ENCODE results near the gene TRIM26.
"Not testable (repeated sequence)": the region's sequence is repeated elsewhere in the genome, so short reads cannot be mapped to it uniquely, and the experiment has no call there.

TRIM26 gene

DNA sequence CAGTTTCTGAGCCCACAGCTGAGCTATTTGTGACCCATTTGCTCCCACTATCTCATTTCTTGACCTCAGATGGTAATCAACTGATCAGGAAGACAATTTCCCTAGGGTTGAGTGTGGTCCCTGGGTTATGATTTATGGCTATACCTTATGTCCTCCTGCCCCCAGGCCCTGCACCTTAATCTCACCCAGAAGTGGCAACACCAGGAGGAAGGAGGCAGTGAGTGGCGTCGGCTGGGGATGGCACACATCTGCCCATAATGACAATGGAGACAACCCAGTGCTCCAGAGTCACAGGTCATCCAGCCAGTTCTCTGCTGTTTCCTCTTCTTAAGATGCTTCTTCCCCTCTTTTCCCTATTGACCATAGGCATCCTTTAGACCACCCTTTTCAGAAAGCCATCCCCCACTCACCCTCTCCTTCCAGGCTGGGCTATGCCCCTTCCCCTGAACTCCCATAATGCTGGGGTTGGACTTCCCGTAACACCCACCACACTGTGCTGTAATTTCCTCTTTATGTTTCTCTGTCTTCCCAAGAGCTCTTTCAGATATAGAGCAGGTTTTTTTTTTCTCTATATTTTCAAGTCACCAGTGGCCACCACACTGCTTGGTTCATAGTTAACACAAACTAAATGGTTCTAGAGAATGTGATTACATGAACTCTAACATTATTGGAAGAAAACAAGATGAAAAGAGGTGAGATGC, 60.1 kb downstream of the TRIM26 start:
- DNase-seq (ENCODE audit: low read depth): no peak

GRCh38 chr6:30152016-30152673, 61.1 kb downstream of the TRIM26 start:
- DNase-seq (ENCODE audit: low read depth): no peak

DNA sequence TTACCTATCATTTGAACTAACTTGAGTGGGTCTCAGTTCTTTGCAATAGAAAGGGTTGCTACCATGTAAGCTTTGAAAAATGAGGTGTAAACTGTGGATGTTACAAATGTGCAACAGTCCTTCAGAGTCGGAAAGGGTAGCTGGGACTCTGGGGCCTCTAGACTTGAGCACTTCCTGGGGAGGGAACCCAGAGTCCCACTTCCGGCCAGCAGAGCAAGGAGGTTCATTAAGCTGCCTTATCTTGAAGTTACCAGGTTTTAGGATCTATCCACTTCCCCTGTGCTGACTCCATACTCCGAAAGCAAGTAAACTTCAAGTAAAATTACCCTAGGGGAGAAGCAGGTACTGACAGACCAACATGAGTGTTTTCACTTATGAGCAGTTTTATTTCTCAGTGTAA, 61.6 kb downstream of the TRIM26 start:
- no peak for DNase-seq (ENCODE audit: low read depth)

DNA sequence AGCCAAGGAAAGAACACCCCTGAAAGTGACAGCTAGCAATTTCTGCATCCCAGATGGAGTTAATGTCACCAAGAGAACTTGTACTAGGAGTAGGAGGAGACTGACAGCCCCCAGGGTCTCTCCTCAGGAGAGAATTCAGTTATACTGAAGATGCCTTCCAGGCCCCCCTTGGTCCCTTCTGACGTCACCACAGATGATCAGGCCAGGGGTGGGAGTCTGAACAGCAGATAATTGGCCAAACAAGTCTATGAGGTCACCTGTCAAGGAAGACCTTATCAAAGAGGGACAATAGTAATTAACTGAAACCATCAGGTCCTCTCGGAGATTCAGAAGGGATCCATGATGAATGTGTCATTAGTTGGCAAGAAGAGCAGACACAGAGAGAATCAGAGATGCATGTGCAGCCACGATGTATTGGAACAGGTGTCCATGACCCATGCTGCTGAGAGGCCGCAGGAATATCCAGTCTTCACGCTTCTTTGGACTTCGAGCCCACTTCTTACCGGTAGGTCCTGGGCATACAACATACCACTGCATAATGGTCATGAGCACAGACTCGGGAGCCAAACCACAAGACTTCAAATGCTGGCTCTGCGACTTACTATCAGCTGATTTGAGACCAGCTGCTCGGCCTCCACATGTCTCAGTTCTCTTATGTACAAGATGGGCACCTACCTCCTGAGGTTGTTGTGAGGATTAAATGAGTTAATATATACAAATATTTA, 62.4 kb downstream of the TRIM26 start:
- DNase-seq (ENCODE audit: low read depth): no peak

DNA sequence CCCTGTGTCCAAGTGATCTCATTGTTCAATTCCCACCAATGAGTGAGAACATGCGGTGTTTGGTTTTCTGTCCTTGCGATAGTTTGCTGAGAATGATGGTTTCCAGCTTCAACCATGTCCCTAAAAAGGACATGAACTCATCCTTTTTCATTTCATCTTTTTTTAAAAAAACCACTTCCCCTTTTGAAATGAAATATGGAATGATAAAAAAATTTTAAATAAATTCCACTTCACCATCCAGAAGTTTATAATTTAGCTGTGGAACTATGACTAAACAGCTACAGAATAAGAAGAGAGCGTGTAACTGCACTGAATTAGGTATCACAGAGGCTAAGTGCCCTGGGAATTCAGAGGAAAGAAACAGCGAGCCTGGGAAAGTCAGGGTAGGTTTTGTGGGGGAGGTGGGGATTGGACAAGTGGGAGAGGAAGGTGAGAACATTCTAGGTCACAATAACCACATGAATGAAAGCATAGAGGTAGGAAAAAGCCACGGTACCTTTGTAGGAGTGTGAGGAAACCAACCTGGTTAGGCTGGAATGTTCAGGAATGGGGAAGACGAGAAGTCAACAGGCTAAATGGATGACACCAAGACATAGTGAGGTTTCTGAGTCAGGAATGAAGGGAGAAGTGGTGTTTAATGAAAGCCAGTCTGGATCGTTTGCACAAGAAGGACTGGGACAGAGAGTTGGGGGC, 63.2 kb downstream of the TRIM26 start:
- DNase-seq (ENCODE audit: low read depth): no peak

GRCh38 chr6:30149234-30149633, 64.0 kb downstream of the TRIM26 start:
- DNase-seq (ENCODE audit: low read depth): no peak

GRCh38 chr6:30147096-30147495, 66.1 kb downstream of the TRIM26 start:
- no peak for DNase-seq (ENCODE audit: low read depth)

DNA sequence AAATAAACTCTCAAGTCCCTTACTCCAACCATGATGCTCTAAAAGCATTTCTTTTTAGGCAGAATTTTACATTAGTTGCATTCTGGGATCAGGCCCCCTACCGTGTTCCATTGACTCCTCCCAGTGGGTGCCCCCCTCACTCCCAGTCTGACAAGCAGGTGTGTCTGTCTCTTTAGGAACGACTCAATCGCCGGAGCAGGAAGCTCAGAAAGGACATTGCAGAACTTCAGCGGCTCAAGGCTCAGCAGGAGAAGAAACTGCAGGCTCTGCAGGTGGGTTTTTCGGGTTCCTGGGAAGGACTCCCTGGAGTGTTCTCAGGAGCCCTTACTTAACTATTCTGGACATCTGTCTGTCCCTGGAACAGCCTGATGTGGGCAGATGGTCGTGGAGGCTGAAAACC, 67.4 kb downstream of the TRIM26 start:
- DNase-seq (ENCODE audit: low read depth): no peak

DNA sequence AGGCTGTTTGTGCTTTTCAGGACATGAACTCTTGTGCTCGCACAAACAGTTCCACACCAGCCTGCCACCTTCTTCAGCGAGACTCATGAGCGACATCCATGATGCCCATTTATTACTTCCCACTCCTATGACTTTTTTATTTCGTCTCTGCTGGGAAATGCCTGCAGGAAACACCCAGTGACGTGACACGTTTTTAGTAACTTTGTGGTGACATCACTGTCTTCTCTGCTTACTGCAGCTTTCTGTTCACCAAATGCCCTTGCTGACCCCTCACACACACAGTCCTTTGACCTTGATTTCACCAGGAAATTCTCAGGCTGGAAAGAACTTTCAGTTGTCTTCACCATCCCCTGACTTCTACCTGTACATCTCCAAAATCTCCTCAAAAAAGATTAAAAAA, 68.4 kb downstream of the TRIM26 start:
- no peak for DNase-seq (ENCODE audit: low read depth)

DNA sequence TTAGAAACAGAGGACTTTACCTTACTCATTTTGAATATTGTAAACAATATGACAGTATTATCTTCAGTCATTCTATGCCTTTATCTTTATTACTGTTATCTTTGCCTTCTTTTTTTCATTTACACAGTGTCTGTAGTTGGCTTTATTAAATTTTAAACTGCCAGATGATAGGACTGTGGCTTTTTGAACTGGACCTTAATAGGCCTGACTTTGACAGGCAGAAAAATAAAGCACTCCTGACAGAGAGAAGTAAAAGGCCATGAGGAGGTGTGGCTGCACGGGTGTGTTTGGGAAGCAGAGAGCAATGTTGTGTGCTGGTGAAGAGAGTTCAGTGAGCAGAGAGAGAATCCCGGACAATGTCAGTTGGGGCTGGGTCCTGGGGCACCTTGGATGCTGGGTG, 69.4 kb downstream of the TRIM26 start:
- no peak for DNase-seq (ENCODE audit: low read depth)

DNA sequence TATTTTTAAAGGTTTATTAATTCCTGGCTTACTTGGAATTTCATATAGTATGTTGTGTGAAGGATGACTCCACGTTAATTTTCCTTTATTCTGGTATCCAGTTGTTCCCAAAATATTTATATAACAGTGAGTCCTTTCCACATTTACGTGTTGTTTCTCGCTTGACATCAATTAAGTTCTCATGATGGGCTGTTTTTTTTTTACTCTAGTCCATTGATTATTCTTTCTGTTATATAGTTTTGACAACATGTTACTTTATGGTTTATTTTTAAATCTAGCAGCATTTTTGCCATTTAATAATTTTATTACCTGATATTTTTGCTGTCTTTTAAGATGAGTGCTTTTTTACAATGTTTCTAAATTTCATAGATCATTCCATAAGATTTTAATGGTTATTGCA, 70.5 kb downstream of the TRIM26 start:
- DNase-seq (ENCODE audit: low read depth): no peak

DNA sequence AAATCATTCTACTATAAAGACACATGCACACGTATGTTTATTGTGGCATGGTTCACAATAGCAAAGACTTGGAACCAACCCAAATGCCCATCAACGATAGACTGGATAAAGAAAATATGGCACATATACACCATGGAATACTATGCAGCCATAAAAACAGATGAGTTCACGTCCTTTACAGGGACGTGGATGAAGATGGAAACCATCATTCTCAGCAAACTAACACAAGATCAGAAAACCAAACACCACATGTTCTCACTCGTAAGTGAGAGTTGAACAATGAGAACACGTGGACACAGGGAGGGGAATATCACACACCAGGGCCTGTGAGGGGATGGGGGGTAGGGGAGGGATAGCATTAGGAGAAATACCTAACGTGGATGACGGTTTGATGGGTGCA, 73.0 kb downstream of the TRIM26 start:
- DNase-seq (ENCODE audit: low read depth): not testable (repeated sequence)

GRCh38 chr6:30136570-30137286, 76.5 kb downstream of the TRIM26 start:
- no peak for DNase-seq (ENCODE audit: low read depth)

GRCh38 chr6:30135757-30136156, 77.4 kb downstream of the TRIM26 start, which contains the start of gene TRIM40:
Gene TRIM40 (plus strand): TSS chr6:30136140. CDS start chr6:30137037, 897 bp downstream.
- DNase-seq (ENCODE audit: low read depth): no peak

GRCh38 chr6:30135147-30135546, 78.1 kb downstream of the TRIM26 start:
- no peak for DNase-seq (ENCODE audit: low read depth)

Data from stimulated activated CD8-positive, alpha-beta memory T cell treated with anti-CD3 and anti-CD28 coated beads, Interleukin-7, amount 100 ng/mL, for 24 hours (primary cell).